Measurements from ENCODE around the gene MRPL52.

DNA sequence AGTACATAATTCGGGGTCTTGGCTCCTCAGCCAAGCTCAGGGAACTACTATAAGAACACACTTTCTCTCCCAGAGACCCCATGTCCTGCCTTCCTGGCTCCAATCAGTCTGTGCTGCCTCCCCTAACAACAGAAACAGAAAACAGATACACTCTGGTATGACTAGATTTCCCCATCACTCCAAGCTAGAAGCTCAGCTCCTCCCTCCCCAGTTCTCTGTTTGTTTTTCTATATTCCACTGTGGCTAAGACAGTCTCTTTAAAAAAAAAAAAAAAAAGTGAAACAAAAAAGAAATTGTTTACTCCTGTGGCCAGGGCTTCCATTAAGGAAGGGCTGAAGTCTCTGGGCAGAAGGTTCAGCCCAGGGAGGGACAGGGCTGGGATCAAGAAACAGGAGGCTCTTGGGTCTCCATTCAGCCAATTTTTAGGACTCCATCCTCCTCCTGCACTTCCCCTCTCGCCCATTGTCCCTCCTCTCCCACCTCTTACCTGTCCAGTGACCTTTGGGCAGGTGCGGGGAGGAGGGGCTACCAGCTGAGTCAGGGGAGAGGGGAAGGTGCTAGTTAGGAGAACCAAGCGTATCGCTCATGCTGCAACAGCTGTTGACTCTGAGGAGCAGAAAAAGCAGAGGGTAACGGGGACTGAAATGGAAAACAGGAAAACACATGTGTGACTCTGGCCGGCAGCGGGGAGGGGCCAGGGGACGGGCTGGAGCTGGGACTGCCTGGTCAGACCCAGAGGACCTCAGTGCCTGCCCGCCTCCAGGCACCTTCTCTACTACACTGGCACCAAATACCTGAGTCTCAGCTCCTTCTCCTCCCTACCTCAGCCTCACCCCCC lies 10.3 kb upstream of the MRPL52 start:
- TF ChIP-seq, protein P1, sequence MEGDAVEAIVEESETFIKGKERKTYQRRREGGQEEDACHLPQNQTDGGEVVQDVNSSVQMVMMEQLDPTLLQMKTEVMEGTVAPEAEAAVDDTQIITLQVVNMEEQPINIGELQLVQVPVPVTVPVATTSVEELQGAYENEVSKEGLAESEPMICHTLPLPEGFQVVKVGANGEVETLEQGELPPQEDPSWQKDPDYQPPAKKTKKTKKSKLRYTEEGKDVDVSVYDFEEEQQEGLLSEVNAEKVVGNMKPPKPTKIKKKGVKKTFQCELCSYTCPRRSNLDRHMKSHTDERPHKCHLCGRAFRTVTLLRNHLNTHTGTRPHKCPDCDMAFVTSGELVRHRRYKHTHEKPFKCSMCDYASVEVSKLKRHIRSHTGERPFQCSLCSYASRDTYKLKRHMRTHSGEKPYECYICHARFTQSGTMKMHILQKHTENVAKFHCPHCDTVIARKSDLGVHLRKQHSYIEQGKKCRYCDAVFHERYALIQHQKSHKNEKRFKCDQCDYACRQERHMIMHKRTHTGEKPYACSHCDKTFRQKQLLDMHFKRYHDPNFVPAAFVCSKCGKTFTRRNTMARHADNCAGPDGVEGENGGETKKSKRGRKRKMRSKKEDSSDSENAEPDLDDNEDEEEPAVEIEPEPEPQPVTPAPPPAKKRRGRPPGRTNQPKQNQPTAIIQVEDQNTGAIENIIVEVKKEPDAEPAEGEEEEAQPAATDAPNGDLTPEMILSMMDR (IDR thresholded peaks at IDR 0.05) = no peak
- TF ChIP-seq POLR2A (IDR thresholded peaks at IDR 0.05) (no peak), POLR2AphosphoS5 (IDR thresholded peaks at IDR 0.05) (no peak)
